GM23338 (cell line): ENCODE data around the gene GMPPB. TPM values are rescaled to one million over a fixed set of nuclear protein-coding genes. Genes with fewer than 3 reads are reported as not detected.
"Not testable (repeated sequence)": the region's sequence is repeated elsewhere in the genome, so short reads cannot be mapped to it uniquely, and the experiment has no call there.

ENCODE experiments used
- ATAC-seq: fragments of 200-7000 bp; cut with Tn5 transposase; 3 replicates; pipeline ENCODE4 v1.9.1; 2020
- DNase-seq: peaks from one replicate; pipeline ENCODE4 v3.0.0-alpha.2; 2015; ENCODE audit warnings: low spot score
- H2AFZ ChIP-seq: fragments of 200-600 bp; sonication (generic); 2 replicates; pipeline ENCODE4 v1.8.0; 2016; ENCODE audit warnings: antibody characterized with exemption, mild to moderate bottlenecking, moderate library complexity
- H3F3A ChIP-seq: fragments of 200-600 bp; sonication (generic); replicated peaks from 2 replicates; pipeline ENCODE4 v1.8.0; 2017; ENCODE audit warnings: antibody characterized with exemption, mixed run types, low read depth
- H3K27ac ChIP-seq: fragments of 200-600 bp; sonication (generic); 2 replicates; pipeline ENCODE4 v1.6.1; 2016; ENCODE audit warnings: low read depth
- H3K27me3 ChIP-seq: fragments of 200-600 bp; sonication (generic); 2 replicates; pipeline ENCODE4 v1.8.0; 2016; ENCODE audit warnings: mild to moderate bottlenecking, mixed run types, moderate library complexity; ENCODE audit not compliant: insufficient read depth
- H3K36me3 ChIP-seq: fragments of 200-600 bp; sonication (generic); 2 replicates; pipeline ENCODE4 v1.8.0; 2016; ENCODE audit warnings: mild to moderate bottlenecking; ENCODE audit not compliant: insufficient read depth
- H3K4me1 ChIP-seq: fragments of 200-600 bp; sonication (generic); 2 replicates; pipeline ENCODE4 v1.8.0; 2016; ENCODE audit warnings: mild to moderate bottlenecking, moderate library complexity; ENCODE audit not compliant: insufficient read depth
- H3K4me2 ChIP-seq: fragments of 200-600 bp; sonication (generic); 2 replicates; pipeline ENCODE4 v1.7.1; 2017; ENCODE audit warnings: mixed run types
- H3K4me3 ChIP-seq: fragments of 200-600 bp; sonication (generic); 2 replicates; pipeline ENCODE4 v1.6.1; 2016; ENCODE audit warnings: mixed run types
- H3K79me2 ChIP-seq: fragments of 200-600 bp; sonication (generic); replicated peaks from 2 replicates; pipeline ENCODE4 v1.8.0; 2017; ENCODE audit warnings: mild to moderate bottlenecking; ENCODE audit not compliant: insufficient read depth
- H3K9me2 ChIP-seq: fragments of 200-600 bp; sonication (generic); 2 replicates; pipeline ENCODE4 v1.8.0; 2017; ENCODE audit not compliant: insufficient read depth
- H4K20me1 ChIP-seq: fragments of 200-600 bp; sonication (generic); replicated peaks from 2 replicates; pipeline ENCODE4 v1.8.0; 2017; ENCODE audit warnings: mild to moderate bottlenecking; ENCODE audit not compliant: insufficient read depth
- H3K27ac Mint-ChIP-seq: 2 replicates; pipeline ENCODE4 v1.8.0; 2020; ENCODE audit warnings: inconsistent platforms, mild to moderate bottlenecking, moderate library complexity, mixed read lengths
- H3K27me3 Mint-ChIP-seq: 3 replicates; pipeline ENCODE4 v1.8.0; 2022; ENCODE audit warnings: low read depth, mild to moderate bottlenecking, moderate library complexity, mixed read lengths, inconsistent platforms; ENCODE audit not compliant: insufficient read depth, poor library complexity
- H3K36me3 Mint-ChIP-seq: 3 replicates; pipeline ENCODE4 v1.8.0; 2021; ENCODE audit warnings: low read depth, mild to moderate bottlenecking, inconsistent platforms, moderate library complexity, mixed read lengths
- H3K4me1 Mint-ChIP-seq: 3 replicates; pipeline ENCODE4 v1.8.0; 2020; ENCODE audit warnings: mild to moderate bottlenecking, inconsistent platforms, mixed read lengths
- H3K4me3 Mint-ChIP-seq: 3 replicates; pipeline ENCODE4 v1.8.0; 2021; ENCODE audit warnings: moderate library complexity, mild to moderate bottlenecking, inconsistent platforms, mixed read lengths
- H3K9me3 Mint-ChIP-seq: 3 replicates; pipeline ENCODE4 v1.8.0; 2020; ENCODE audit warnings: moderate library complexity, mild to moderate bottlenecking, inconsistent platforms, mixed read lengths
- polyA plus RNA-seq: library from polyadenylated mRNA; unstranded; fragments of >200 nt; fragmentation: Nextera tagmentation; extraction: Ambion mirVana; gene quantifications from 2 replicates; pipeline ENCODE4 v1.2.1, GENCODE V29; 2016
- total RNA-seq: library from RNA; depleted of rRNA; stranded (reverse); fragments of >200 nt; shearing (Covaris generic); gene quantifications from 2 replicates; pipeline ENCODE4 v1.2.3, GENCODE V29; 2014

Gene GMPPB
- total and polyA plus RNA-seq, 2 experiments from 2014 or later, result 10.2 to 36.1 TPM

- not testable (repeated sequence) for H3K27me3 Mint-ChIP-seq, H3K4me3 Mint-ChIP-seq, H3K36me3 Mint-ChIP-seq, H3K4me2 ChIP-seq, H3F3A ChIP-seq, H2AFZ ChIP-seq, H3K27me3 ChIP-seq, H4K20me1 ChIP-seq, H3K27ac ChIP-seq, H3K9me2 ChIP-seq, H3K4me3 ChIP-seq, H3K79me2 ChIP-seq, DNase-seq, H3K4me1 Mint-ChIP-seq, H3K36me3 ChIP-seq, H3K27ac Mint-ChIP-seq, H3K9me3 Mint-ChIP-seq, H3K4me1 ChIP-seq
- ATAC-seq, result peak; percentile 47; the same call in 2 of the 3 replicates
Measured at GRCh38 chr3:49695350-49696015, 28.3 kb downstream of the GMPPB start.

DNA sequence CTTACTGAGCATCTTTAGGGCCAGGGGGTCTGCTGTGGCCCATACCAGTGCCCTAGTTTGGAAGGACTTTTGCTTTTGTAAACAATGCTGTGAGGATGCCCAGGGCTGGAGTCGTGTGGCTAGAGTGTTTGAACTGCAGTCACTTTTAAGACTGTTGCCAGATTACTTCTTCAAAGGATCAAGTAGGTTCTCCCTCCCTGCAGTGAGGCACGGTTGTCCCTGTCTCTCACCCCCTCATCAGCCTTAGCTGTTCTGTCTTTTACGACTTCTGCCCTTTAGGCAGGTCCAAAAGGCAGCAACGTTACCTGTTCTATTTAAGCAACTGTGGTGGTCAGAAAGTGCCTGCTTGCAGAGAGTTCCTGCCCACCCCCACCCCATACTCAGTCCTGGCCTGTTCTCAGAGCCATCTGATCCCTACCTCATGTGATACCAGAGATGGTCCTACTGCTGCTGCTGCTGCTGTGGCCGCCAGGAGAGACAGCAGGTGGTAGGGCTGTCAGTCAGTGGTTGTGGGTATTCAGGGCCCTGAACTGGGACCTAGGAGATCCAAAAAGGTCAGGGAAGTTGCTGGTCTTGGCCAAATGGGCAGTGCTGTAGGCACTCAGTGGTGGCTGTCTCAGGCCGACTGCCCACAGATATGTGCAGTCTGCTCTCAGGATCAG is 29.2 kb downstream of the GMPPB start:
- H3K27me3 ChIP-seq, H3K36me3 ChIP-seq, H3K9me3 Mint-ChIP-seq, H4K20me1 ChIP-seq, H3K4me3 ChIP-seq, H3K27me3 Mint-ChIP-seq, ATAC-seq, DNase-seq, H3K4me3 Mint-ChIP-seq, H3K4me2 ChIP-seq, H3K4me1 Mint-ChIP-seq, H3K36me3 Mint-ChIP-seq, H3K79me2 ChIP-seq, H3K4me1 ChIP-seq, H2AFZ ChIP-seq, H3K9me2 ChIP-seq, H3K27ac ChIP-seq, H3K27ac Mint-ChIP-seq, H3F3A ChIP-seq: not testable (repeated sequence)

GRCh38 chr3:49691481-49691880 is 32.3 kb downstream of the GMPPB start:
- not testable (repeated sequence) for H3K36me3 Mint-ChIP-seq, H3K27ac ChIP-seq, H3K4me3 ChIP-seq, H3K4me2 ChIP-seq, H3K27me3 ChIP-seq, H3K9me2 ChIP-seq, H3K4me1 ChIP-seq, H3F3A ChIP-seq, H3K4me3 Mint-ChIP-seq, H2AFZ ChIP-seq, ATAC-seq, DNase-seq, H3K9me3 Mint-ChIP-seq, H4K20me1 ChIP-seq, H3K27ac Mint-ChIP-seq, H3K36me3 ChIP-seq, H3K79me2 ChIP-seq
- Mint-ChIP-seq H3K27me3 (peaks cover 16% of the 10 kb centered on the region), H3K4me1 (peaks cover 14% of the 10 kb centered on the region)

GRCh38 chr3:49690856-49691255 is 32.9 kb downstream of the GMPPB start:
- not testable (repeated sequence) for H3K4me2 ChIP-seq

DNA sequence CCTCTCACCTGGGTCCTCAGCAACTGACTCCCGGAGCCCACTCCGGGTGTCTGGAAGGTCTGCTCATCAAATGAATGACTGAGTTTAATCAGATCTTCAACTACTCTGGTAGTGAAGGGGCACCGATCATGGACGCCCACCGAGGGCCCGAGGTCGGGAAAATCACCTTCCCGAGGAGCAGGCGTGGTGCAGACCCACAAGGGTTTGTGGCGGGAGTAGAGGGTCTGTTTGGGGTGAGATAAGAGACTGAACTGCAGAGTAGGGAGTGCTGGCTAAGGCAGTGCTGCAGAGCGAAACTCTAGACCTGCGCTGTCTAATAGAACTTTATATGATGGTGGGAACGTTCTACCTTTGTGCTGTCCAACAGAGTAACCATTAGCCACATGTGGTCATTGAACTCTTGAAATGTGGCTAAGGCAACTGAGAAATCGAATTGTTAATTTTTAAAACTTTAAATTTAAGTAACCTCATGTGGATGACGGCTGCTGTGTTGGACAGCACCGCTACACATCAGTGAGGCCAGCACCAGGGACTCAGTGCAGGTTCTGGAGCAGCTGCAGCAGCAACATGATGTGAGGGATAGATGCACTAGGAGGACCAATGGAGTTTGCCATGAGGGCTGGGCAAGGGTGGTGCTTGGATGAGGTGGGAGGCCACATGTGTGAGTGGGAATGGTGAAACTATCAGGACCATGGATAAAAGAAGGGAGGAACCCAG is 33.7 kb downstream of the GMPPB start:
- Mint-ChIP-seq H3K4me3 (peak overlapping the region; percentile 91), H3K27me3 (peaks cover 16% of the 10 kb centered on the region), H3K4me1 (peaks cover 18% of the 10 kb centered on the region), H3K27ac (peak overlapping the region; percentile 73; the same call in 1 of the 2 replicates)
- not testable (repeated sequence) for H3K9me3 Mint-ChIP-seq, H4K20me1 ChIP-seq, H3K36me3 Mint-ChIP-seq, H3K36me3 ChIP-seq, H3K9me2 ChIP-seq, H3K4me1 ChIP-seq, DNase-seq, H3K27ac ChIP-seq, H3K27me3 ChIP-seq, H3K79me2 ChIP-seq, ATAC-seq, H3F3A ChIP-seq
- peak overlapping the region; percentile 90; the same call in 1 of the 2 replicates for H2AFZ ChIP-seq
- peak overlapping the region; percentile 92 for H3K4me2 ChIP-seq
- H3K4me3 ChIP-seq, result peak overlapping the region; percentile 97

More at GRCh38 chr3:49690856-49691255, 32.9 kb downstream of the GMPPB start:
- 0 out of 2 replicates have a peak overlapping the region, but pooled peaks have one; percentile 97 for H3K4me3 ChIP-seq
- not testable (repeated sequence) for H3K36me3 ChIP-seq, H3K27me3 ChIP-seq, DNase-seq, H3K9me3 Mint-ChIP-seq, H2AFZ ChIP-seq, H3F3A ChIP-seq, H3K36me3 Mint-ChIP-seq, H3K27ac ChIP-seq, ATAC-seq, H3K27ac Mint-ChIP-seq, H3K79me2 ChIP-seq, H3K9me2 ChIP-seq, H4K20me1 ChIP-seq, H3K4me1 ChIP-seq
- Mint-ChIP-seq H3K4me1 (peaks cover 14% of the 10 kb centered on the region), H3K4me3 (peak overlapping the region; percentile 91), H3K27me3 (peaks cover 16% of the 10 kb centered on the region)
